ENCODE data around the gene IL6ST.

DNA sequence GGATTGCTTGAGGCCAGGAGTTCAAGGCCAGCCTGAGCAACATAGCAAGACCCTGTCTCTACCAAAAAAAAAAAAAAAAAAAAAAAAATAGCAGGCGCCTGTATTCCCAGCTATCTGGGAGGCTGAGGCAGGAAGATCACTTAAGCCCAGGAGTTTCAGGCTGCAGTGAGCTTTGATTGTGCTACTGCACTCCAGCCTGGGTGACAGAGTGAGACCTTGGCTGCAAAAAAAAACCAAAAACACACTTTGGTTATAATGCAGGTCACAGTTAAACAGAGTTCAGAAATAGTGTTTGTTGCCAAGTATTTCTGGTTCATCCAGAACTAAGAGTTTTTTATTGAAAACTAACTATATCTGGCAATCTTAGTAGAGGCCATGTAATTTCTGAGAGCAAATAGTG is 24.1 kb upstream of the IL6ST start:
- TF ChIP-seq POLR2A (IDR thresholded peaks at IDR 0.05; ENCODE audit: low read depth, low read length) (no peak), POLR2AphosphoS5 (IDR thresholded peaks at IDR 0.05; ENCODE audit: low read depth, low read length) (no peak), TAF1 (IDR thresholded peaks at IDR 0.05; ENCODE audit: low read depth, low read length) (no peak), POU2F2 (IDR thresholded peaks at IDR 0.05; ENCODE audit: low read depth, low read length) (no peak), PAX5 (IDR thresholded peaks at IDR 0.05; ENCODE audit: insufficient read depth, low read length, severe bottlenecking) (no peak)

Data from GM12891 (cell line).